Osteoblast (primary cell): Measurements from ENCODE around the gene SLITRK5. TPM values are rescaled to one million over a fixed set of nuclear protein-coding genes. Genes with fewer than 3 reads are reported as not detected.

ENCODE experiments used
- DNase-seq: peaks from one replicate; pipeline ENCODE4 v3.0.0; 2011; ENCODE audit warnings: low spot score, mixed read lengths; ENCODE audit not compliant: insufficient read length; ENCODE audit errors: missing footprints
- H2AFZ ChIP-seq: 2 replicates; pipeline ENCODE4 v1.6.0; 2011; ENCODE audit warnings: mild to moderate bottlenecking, low read length
- H3K27ac ChIP-seq: 2 replicates; pipeline ENCODE4 v1.5.1; 2011; ENCODE audit warnings: mild to moderate bottlenecking, low read depth, low read length, moderate library complexity
- H3K27me3 ChIP-seq: 2 replicates; pipeline ENCODE4 v1.6.0; 2012; ENCODE audit warnings: mild to moderate bottlenecking, control low read depth, inconsistent platforms, low read length, moderate library complexity; ENCODE audit not compliant: insufficient read depth
- H3K36me3 ChIP-seq: 2 replicates; pipeline ENCODE4 v1.5.1; 2011; ENCODE audit warnings: mild to moderate bottlenecking, low read length, control low read depth, moderate library complexity; ENCODE audit not compliant: insufficient read depth
- H3K4me1 ChIP-seq: 2 replicates; pipeline ENCODE4 v1.5.1; 2011; ENCODE audit warnings: mild to moderate bottlenecking, low read length, control low read depth, moderate library complexity; ENCODE audit not compliant: insufficient read depth
- H3K4me2 ChIP-seq: 2 replicates; pipeline ENCODE4 v1.6.0; 2011; ENCODE audit warnings: mild to moderate bottlenecking, low read length; ENCODE audit not compliant: insufficient read depth
- H3K4me3 ChIP-seq: fragments of 200-600 bp; sonication (generic); 3 replicates; pipeline ENCODE4 v1.5.1; 2012; ENCODE audit warnings: mild to moderate bottlenecking, low read length, inconsistent platforms; ENCODE audit not compliant: insufficient read depth
- H3K79me2 ChIP-seq: 2 replicates; pipeline ENCODE4 v1.6.0; 2012; ENCODE audit warnings: mild to moderate bottlenecking, low read length, control low read depth, inconsistent platforms; ENCODE audit not compliant: insufficient read depth
- H3K9me3 ChIP-seq: 2 replicates; pipeline ENCODE4 v1.5.1; 2011; ENCODE audit warnings: low read depth, low read length, control low read depth
- H4K20me1 ChIP-seq: 2 replicates; pipeline ENCODE4 v1.6.0; 2012; ENCODE audit warnings: mild to moderate bottlenecking, low read length, control low read depth; ENCODE audit not compliant: insufficient read depth
- total RNA-seq: library from RNA; depleted of rRNA; stranded (reverse); fragments of >200 nt; gene quantifications from 2 replicates; pipeline ENCODE4 v1.2.3, GENCODE V29; 2012
- TF ChIP-seq, protein P1 (sequence below): IDR thresholded peaks from 2 replicates; pipeline ENCODE4 v1.5.1; 2011; ENCODE audit warnings: mild to moderate bottlenecking, low read depth, low read length, moderate library complexity; ENCODE audit errors: extremely low read depth

Gene SLITRK5
- total RNA-seq, 1 donor: not detected

DNA sequence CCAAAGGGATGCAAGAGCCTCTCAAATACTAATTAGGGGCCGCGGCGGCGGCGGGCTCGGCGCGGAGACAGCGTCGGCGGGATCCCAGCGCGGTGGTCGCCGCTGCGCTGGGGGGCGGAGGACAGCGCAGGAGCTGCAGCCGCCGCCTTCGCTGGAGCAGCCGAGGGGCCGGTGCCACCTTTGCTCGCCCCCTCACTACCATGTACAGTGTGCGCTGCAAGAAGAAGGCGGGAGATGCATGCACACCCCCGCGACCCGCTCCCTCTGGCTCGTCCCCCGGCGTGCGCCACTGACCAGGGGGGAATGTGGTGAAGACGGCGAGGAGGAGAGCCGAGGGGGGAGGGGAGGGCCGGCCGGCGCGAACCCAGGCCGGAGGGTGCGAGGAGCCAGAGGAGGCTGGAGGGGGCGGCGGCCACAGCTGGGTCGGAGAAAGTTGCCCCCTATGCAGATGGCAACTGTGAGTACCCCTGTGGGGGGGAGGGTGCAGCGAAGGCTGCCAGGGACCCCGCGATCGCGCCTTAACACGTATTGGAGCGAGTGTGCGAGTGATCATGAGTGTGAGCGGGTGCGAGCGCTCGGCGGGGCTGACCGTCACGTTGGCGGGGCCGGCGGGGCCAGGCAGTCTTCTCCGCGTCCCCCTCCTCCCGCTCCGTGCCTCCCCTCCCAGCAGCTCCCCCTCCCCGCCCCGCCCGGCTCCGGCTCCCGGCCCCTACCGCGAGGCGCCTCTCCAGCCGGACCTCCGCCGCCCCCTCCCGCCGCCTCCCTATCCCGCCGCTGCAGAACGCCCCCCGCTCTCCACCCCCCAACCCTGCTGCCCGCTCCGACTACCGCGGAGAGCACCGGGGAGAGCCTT, 808 bp downstream of the SLITRK5 start:
- Histone ChIP-seq H3K9me3 (no peaks in the 10 kb centered on the region), H4K20me1 (no peaks in the 10 kb centered on the region), H3K27ac (no peak overlapping the region), H3K4me1 (no peaks in the 10 kb centered on the region), H3K79me2 (no peaks in the 10 kb centered on the region), H3K36me3 (no peaks in the 10 kb centered on the region), H3K4me3 (peak overlapping the region; percentile 54), H3K4me2 (peak overlapping the region; percentile 68), H3K27me3 (peaks cover 18% of the 10 kb centered on the region), H2AFZ (no peak overlapping the region)
- DNase-seq: peak; percentile 44
- TF ChIP-seq, protein P1, sequence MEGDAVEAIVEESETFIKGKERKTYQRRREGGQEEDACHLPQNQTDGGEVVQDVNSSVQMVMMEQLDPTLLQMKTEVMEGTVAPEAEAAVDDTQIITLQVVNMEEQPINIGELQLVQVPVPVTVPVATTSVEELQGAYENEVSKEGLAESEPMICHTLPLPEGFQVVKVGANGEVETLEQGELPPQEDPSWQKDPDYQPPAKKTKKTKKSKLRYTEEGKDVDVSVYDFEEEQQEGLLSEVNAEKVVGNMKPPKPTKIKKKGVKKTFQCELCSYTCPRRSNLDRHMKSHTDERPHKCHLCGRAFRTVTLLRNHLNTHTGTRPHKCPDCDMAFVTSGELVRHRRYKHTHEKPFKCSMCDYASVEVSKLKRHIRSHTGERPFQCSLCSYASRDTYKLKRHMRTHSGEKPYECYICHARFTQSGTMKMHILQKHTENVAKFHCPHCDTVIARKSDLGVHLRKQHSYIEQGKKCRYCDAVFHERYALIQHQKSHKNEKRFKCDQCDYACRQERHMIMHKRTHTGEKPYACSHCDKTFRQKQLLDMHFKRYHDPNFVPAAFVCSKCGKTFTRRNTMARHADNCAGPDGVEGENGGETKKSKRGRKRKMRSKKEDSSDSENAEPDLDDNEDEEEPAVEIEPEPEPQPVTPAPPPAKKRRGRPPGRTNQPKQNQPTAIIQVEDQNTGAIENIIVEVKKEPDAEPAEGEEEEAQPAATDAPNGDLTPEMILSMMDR: no peak

DNA sequence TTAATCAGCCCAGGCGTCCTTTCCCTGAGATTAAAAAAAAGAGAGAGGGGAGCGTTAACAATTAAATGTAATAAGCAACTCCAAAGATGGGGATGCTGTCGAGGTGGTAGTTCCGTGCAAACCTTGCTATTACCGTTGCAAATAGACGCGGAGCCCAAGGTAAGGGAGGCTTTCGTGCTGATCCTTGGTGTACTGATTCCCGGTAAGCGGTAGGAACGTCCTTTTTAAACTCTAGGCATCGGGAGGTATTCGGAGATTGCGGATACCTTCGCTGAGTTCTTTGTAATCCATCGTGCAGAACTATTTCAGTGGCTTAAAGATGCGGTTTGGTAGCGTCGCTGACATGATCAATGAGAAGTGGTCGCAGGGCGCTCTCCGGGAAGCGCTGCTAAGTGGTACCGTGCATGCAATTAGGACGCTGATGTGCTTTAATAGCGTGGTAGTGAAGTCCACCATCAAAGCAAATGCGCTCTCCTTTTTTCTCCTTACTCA, 3.1 kb downstream of the SLITRK5 start:
- DNase-seq: peak; percentile 71

DNA sequence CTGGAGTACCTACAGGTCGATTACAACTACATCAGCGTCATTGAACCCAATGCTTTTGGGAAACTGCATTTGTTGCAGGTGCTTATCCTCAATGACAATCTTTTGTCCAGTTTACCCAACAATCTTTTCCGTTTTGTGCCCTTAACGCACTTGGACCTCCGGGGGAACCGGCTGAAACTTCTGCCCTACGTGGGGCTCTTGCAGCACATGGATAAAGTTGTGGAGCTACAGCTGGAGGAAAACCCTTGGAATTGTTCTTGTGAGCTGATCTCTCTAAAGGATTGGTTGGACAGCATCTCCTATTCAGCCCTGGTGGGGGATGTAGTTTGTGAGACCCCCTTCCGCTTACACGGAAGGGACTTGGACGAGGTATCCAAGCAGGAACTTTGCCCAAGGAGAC, 4.7 kb downstream of the SLITRK5 start:
- Histone ChIP-seq H3K4me1 (no peaks in the 10 kb centered on the region), H3K27ac (no peak overlapping the region), H3K27me3 (peaks cover 17% of the 10 kb centered on the region), H2AFZ (no peak overlapping the region), H4K20me1 (no peaks in the 10 kb centered on the region), H3K9me3 (no peaks in the 10 kb centered on the region), H3K4me3 (no peak overlapping the region), H3K36me3 (no peaks in the 10 kb centered on the region), H3K79me2 (no peaks in the 10 kb centered on the region), H3K4me2 (no peak overlapping the region)
- DNase-seq: peak; percentile 30
- TF ChIP-seq, protein P1: no peak

More for the DNA sequence above, 3.1 kb downstream of the SLITRK5 start:
- Histone ChIP-seq H3K27me3 (peaks cover 18% of the 10 kb centered on the region), H3K4me3 (no peak overlapping the region), H3K4me2 (no peak overlapping the region), H3K27ac (no peak overlapping the region), H3K36me3 (no peaks in the 10 kb centered on the region), H3K4me1 (no peaks in the 10 kb centered on the region), H2AFZ (no peak overlapping the region), H4K20me1 (no peaks in the 10 kb centered on the region), H3K79me2 (no peaks in the 10 kb centered on the region), H3K9me3 (no peaks in the 10 kb centered on the region)
- TF ChIP-seq, protein P1: no peak

DNA sequence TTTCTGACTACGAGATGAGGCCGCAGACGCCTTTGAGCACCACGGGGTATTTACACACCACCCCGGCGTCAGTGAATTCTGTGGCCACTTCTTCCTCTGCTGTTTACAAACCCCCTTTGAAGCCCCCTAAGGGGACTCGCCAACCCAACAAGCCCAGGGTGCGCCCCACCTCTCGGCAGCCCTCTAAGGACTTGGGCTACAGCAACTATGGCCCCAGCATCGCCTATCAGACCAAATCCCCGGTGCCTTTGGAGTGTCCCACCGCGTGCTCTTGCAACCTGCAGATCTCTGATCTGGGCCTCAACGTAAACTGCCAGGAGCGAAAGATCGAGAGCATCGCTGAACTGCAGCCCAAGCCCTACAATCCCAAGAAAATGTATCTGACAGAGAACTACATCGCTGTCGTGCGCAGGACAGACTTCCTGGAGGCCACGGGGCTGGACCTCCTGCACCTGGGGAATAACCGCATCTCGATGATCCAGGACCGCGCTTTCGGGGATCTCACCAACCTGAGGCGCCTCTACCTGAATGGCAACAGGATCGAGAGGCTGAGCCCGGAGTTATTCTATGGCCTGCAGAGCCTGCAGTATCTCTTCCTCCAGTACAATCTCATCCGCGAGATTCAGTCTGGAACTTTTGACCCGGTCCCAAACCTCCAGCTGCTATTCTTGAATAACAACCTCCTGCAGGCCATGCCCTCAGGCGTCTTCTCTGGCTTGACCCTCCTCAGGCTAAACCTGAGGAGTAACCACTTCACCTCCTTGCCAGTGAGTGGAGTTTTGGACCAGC, 5.3 kb downstream of the SLITRK5 start:
- no peaks in the 10 kb centered on the region for H3K36me3 ChIP-seq
- TF ChIP-seq, protein P1: no peak
- no peak overlapping the region for H3K27ac ChIP-seq
- H3K4me3 ChIP-seq: no peak overlapping the region
- peaks cover 15% of the 10 kb centered on the region for H3K27me3 ChIP-seq
- H4K20me1 ChIP-seq: no peaks in the 10 kb centered on the region
- peak; percentile 73 for DNase-seq
- H3K4me2 ChIP-seq: no peak overlapping the region
- H3K9me3 ChIP-seq: no peaks in the 10 kb centered on the region
- H2AFZ ChIP-seq: no peak overlapping the region
- H3K79me2 ChIP-seq: no peaks in the 10 kb centered on the region
- no peaks in the 10 kb centered on the region for H3K4me1 ChIP-seq
